Measurements from ENCODE around the gene TSLP.

- no peak for TF ChIP-seq CTCF (IDR thresholded peaks at IDR 0.05)
- TF ChIP-seq POLR2A (IDR thresholded peaks at IDR 0.05), result no peak
Observed at GRCh38 chr5:111061618-111062017, 9.9 kb upstream of the TSLP start.

Data from breast epithelium (tissue), 3 donors.